ENCODE results near the gene EXPH5.

DNA sequence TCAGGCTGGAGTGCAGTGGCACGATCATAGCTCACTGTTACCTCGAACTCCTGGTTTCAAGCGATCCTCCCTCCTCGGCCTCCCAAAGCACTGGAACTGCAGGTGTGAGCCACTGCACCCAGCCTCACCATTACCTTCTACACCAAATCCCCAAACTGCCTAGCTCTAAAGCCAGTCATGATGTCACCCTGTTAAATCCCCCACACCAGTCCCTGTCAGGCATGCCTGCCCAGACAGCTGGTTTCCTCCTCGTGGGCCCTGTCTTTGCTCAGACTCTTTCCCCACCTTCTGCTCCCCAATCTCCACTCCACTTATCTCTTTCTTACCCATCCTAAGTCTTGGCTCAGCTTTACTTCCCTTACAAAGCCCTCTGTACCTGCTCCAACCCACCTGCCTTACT lies 12.5 kb upstream of the EXPH5 start:
- TF ChIP-seq, protein P1, sequence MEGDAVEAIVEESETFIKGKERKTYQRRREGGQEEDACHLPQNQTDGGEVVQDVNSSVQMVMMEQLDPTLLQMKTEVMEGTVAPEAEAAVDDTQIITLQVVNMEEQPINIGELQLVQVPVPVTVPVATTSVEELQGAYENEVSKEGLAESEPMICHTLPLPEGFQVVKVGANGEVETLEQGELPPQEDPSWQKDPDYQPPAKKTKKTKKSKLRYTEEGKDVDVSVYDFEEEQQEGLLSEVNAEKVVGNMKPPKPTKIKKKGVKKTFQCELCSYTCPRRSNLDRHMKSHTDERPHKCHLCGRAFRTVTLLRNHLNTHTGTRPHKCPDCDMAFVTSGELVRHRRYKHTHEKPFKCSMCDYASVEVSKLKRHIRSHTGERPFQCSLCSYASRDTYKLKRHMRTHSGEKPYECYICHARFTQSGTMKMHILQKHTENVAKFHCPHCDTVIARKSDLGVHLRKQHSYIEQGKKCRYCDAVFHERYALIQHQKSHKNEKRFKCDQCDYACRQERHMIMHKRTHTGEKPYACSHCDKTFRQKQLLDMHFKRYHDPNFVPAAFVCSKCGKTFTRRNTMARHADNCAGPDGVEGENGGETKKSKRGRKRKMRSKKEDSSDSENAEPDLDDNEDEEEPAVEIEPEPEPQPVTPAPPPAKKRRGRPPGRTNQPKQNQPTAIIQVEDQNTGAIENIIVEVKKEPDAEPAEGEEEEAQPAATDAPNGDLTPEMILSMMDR (IDR thresholded peaks at IDR 0.05): no peak
- no peak for TF ChIP-seq POLR2AphosphoS5 (IDR thresholded peaks at IDR 0.05)
- no peak for TF ChIP-seq POLR2A (IDR thresholded peaks at IDR 0.05)

Data from sigmoid colon (tissue), 4 donors.